GM19238 (cell line): ENCODE measurements around the gene TMEM212.

Source experiments
- DNase-seq: peaks from one replicate; pipeline ENCODE4 v3.0.0; 2011; ENCODE audit warnings: low spot score; ENCODE audit not compliant: insufficient read length

TMEM212 gene

DNA sequence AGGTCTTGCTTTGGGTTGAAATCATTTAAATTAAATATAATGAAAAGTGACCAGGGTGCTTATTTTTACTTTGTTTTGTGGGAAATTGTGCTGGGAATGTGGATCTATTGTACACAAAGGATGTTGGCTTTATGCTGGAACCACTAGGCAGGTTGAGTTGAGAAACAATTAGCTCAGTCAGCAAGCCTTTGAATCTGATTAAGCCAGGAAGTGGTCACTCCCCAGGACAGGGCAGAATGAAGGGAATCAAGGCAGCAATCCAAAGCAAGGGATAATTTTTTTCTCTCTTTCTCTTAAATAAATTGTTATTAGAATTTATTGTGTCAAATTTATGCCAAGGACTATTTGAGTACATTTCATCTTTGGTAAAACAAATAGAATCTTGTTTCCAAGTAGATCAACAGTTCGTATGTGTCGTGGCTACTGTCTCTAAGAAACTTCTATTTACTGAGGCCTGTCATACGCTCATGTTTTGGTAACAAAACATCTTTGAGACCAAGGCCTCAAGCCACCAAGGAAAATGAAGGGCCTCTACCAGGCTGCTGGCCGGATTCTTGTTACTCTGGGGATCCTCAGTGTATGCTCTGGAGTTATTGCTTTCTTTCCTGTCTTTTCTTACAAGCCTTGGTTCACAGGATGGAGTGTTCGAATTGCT is at the start of gene TMEM212:
Gene TMEM212, plus strand, starts transcription at position 486 of the 655 bp plus-strand sequence. Its CDS starts 35 bp downstream, at position 521.
- no peak for DNase-seq

DNA sequence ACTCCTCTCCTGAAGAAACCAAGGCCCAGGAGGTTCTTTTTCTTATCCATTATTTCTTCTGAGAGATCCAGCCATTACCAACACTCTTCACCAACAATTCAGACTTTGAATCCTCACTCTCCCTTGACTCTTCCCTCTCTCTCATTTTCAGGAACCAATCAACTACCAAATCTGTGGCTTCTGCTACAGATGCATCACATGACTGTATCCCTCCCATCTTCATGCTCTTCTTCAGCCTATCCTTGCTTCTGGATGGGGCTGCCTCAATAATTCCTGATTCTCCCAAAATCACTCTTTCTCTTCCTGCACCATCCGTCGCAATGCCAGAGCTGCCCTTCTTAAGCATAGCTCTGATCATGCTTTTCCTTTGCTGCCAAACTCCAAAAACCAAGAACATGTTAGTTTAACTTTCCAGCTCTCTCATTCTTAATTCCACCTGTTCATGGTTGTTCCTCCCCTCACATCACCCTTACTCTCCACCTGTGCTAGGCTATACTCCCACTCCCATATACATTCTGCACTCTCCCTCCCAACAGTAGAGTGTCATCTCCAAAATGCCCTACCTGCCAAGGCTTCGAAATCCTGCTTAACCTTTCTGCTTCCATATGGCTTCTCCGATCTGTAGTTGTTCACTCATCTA is 46.4 kb upstream of the TMEM212 start:
- DNase-seq: no peak

DNA sequence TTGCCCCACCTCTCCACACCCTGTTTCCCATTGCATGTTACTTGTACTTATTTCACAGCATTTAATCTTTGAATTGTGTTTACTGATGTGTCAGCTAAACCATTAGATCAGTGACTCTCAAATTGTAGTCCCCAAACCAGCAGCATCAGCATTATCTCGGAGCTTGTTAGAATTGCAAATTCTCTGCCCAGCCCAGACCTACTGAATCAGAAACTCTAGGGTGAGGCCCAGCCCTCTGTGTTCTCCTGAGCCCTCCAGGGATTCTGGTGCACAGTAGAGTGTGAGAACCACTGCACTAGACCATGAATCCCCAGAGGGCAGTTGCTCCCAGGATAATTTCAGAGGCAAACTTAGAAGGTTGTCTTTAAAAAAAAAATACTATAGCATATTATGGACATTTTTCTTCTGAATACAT is 45.9 kb upstream of the TMEM212 start:
- no peak for DNase-seq

DNA sequence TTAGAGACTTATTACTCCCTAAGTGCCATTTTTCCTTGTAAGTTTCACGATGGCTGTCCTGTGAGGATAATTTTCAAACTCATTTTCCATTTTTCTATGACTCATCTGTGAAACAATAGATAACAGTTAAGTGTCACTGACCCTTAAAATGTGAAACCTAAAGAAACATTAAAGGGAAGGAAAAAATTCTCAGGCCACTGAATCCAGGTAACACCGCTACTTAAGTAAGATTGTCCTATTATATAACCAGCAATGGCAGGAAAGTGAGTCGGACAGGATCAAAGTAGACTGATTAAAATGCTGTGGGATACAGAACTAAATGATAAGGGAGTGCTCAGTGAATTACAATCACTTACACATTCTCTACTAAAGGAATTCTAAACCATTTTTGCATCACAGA is 45.3 kb upstream of the TMEM212 start:
- DNase-seq: no peak

DNA sequence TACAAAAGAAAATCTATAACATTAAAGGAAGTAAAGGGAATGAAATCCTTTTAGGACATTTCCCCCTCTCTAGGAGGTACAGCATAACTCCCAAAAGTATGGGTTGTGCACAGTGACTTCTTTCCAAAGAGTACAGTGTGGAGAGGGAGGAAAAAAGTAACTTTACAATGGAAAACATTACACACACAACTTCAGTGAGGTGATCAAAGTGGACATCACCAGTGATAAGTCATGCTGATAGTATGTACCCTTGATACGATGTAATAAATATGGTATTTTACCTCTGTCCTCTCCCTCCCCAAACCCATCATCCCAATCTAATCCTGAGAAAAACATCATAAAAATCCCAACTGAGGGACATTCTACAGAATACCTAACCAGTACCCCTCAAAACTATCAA is 43.6 kb upstream of the TMEM212 start:
- no peak for DNase-seq

DNA sequence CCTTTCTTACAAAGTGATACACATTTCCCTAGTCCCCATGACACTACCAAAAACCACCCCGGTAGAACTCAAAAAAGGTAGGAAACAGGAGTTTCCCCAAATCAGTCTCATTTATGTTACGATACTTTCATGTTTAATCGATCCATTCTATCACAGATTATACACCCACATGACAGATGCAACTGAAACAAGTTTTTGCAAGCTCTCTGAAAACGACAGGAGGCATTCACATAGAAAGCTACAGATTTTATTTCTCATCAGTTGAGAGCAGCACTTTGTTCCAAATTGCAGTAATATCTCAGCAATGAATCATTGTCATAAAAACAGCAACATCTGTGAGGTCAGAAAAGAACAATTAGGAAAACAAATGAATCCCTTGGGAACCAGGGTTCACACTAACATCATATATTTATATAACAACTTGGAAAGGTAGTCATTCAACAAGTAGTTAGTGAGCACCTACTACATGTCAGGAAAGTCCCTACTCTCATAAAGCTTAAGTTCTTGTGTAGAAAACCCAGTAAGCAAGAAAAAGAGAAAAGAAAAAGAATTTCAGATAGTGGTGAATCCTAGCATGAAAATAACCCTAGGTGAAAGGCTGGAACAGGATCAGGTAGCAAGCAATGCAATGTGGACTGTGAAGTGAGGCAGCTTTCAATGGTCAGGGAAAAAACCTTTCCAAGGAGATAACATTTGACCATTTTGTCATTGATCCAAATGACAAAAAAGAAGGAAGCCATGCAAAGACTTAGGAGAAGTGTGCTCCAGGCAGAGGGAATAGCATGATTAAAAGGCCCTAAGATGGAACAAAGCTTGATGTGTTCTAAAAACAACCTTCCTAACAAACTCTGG is 41.2 kb upstream of the TMEM212 start:
- no peak for DNase-seq

DNA sequence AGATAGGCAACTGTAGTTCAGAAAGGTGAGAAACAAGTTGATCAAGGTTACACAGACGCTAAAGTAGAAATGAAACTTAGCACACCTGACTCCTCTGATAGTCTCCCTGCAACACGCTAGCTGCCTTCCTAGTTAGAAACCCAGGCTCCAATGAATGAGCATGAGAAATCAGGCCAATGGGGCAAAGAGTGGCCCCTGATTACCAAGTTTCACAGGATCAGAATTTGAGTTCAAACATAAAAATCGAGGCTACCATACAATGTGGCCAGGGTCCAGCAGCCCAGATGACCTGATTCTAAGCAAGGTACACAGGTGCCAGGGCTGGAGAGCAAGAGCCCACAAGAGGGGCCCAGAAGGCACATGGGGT is 40.6 kb upstream of the TMEM212 start:
- DNase-seq: no peak

DNA sequence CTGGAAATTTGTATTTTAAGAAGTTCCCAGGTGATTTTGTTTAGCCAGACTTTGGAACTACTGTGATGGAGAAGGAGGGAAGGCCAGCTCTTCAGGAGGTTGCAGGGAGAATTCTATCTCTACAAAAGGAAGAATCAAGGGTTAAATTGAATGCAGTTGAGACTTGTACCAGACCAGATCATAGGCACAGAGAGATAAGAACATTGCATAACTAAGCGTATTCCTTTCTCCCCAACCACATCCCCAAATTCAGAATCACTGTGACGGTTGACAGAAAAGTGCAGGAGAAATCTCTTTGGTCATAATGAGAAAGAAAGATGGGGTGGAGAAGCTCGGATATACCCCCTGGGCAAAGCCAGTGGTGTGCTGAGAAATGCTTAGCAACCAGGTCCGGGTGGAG is 40.1 kb upstream of the TMEM212 start:
- no peak for DNase-seq

DNA sequence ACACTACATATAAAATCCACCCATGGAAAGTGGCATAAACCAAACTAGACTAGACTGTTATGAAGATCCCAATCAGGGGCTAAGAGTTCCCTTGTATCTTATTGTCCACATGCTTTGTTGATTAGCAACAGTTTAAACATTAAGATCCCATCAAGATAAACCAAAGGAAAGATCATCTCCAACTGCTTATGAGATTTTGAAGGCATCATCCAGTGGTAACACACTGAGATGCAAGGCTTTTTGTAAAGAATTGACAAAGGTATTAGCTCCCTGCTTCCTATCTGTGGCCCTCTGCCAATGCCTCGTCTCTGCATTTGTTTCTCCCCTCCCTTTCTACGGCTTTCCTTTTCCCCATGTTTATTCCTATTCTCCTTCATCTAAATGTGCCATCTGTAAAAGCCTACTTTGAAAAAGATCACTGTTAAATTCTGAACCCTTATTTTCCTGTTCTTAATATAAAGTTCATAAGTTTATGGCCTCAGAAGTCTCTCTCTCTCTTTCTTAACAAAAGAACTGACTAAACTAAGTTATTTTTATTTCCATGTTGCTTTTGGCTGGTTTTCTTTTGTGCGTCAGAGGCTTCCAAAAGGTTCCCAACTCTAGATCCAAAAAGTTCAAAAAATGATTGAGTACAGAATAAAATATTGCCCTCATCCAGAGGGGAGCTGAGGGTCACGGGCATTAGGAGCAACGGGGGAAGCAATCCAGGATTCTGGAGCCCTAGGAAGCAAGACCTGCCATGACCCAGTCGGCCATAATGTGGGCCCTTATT is 38.3 kb upstream of the TMEM212 start:
- DNase-seq: no peak

DNA sequence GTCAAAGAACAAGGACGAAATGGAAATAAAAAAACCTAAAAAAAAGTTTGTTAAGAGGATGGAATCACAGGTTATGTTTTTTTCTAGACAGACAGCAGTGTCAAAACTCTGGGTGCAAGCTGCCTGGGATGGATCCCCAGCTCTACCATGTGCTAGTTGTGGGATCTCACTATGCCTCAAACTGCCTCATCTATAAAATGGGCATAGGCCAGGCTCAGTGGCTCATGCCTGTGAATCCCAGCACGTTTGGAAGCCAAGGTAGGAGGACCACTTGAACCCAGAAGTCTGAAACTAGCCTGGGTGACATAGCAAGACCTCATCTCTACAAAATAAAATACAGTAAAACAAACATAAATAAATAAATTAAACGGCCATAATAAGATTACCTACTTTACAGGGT is 37.5 kb upstream of the TMEM212 start:
- no peak for DNase-seq

DNA sequence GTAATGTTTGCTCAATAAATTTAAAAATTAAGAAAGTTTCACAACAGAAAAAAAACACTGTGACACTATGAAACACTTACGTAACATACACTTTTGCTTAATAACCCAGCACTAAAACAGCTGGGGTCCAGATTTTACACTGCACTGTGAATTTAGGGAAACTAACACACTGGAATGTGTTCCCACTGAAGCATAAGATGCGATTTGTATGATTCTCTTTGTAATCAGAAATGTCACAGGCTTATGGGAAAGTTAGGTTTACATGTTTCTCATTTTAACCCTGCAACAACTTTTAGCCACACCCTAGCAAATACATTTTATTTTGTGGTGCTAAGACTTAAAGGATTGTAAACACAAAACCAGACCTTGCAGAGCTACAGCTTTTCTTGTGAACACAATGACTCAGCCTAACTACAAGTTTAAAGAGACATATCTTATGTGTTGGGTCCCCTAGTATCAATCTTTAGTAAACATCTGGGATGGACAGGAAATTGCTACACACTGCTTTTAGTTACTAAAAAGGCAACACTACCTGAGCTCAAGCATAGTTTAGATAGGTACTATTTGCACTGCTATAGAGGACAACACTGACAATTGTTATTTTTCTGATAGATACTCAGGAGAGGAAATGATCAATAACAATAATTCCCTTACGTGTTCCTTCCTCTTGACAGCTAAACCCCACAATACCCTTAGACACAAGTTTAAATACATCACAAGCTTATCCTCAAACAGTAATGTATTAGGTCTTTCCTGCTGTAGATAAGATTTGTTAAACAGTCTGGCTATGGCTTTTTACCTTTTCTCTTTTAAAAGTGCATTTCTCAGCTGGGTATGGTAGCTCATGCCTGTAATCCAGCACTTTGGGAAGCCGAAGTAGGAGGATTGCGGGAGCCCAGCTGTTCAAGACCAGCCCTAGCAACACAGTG is 36.7 kb upstream of the TMEM212 start:
- DNase-seq: no peak

DNA sequence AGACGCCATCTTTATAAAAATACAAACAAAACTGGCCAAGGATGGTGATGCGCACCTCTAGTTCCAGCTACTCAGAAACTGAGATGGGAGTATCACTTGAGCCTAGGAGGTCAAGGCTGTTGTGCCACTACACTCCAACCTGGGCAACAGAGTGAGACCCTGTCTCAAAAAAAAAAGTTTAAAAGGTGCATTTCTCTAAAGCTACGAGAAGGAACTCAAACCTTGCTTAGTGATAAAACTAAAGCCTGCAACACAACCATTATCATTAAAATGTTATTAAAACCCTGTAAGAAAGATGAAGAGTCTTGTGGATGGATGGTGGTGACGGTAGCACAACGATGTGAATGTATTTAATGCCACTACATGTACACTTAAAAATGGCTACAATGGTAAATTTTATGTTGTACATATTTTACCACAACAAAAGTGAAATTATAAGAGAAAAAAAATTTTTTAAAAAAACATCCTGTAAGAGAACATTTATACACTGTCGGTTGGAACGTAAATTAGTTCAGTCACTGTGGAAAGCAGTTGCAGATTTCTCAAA is 35.9 kb upstream of the TMEM212 start:
- DNase-seq: no peak

DNA sequence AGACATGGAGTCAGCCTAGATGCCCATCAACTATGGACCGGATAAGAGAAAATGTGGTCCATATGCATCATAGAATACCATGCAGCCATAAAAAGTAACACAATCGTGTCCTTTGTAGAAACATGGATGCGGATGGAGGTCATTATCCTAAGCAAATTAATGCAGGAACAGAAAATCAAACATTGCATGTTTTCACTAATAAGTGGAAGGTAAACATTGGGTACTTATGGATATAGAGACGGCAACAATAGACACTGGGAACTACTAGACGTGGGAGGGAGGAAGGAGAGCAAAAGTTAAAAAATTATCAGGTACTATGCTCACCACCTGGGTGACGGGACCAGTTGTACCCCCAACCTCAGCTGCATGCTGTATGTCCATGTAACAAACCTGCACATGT is 35.3 kb upstream of the TMEM212 start:
- no peak for DNase-seq

DNA sequence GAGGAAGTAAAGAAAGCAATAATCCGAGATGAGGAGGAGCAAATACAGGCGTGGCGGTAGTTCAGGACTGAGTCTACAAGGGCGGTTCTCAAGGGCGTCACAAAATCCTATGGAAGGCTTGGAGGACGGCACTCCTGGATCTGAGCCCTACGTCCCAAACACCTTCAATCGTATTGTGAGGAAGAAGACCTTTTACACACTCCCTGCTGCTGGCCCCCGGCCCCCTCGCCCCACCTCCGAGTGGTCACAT is 33.6 kb upstream of the TMEM212 start:
- DNase-seq: no peak

DNA sequence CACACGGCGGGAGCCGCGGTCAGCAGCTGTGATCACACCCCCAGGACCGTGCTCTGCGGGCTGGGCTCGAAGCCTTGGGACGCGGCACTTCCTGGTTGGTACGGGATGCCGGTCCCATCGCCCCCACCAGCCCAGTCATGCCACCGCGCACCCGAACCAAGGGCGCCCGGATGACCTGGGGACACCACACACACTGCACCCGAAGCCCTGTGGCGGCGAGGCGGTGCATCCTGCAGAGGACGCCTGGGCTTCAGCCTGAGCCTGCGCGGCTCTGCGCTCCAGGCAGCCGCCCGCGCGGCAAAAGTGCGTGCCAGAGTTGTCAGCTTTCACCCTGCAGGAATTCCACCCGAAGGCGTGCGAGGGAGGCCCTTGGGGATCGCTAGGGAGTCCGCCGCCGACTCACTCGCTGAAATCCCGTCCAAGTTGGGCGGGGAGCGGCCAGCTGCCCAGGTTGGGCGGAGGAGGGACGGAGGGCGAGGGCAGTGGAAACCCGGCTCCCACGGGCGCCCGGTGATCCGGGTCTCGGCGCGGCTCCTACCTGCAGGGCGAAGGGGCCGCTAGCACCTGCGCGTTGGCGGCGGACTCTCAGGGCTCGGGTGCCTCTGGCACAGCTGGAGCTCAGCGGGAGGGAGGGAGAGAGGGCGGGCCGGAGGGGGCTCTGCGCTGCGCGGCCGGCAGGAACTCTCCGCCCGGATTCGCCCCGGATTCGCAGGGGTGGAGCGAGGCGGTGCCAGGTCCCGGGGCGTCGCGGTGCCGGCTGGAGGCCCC is 33.1 kb upstream of the TMEM212 start, which contains the start of gene PLD1:
Gene PLD1, minus strand, starts transcription at position 623 of the 768 bp plus-strand sequence. CDS start 72,432 bp downstream, outside the sequence.
- DNase-seq: peak; percentile 51

DNA sequence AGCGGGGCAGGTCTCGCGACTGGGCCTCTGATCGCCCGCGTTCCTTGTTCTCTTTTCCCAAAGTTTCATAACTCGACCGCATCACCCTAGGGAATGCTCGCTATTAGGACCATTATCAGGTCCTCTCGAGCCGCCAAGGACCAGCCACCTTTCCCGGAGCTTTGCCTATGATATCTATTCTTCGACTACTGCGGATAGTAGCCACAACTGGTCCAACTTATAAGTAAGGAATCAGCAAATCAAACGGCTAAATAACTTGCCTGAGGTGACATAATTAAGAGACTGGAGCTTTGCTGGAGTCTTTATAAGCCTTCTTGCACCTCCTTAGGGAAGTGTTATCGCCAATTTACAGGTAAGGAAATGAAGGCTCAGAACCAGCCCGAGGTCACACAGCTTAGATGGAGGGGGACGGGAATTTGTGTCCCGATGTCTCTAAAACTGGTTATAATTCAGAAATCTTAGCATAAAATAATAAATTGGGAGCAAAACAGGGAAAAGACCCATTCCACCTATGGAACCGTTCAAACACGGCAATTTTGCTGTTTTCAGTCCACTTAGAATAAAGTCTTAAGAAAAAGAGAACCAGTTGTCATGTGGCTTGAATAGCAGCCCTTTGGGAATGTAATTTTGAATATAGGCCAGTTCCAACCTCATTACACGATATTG is 32.4 kb upstream of the TMEM212 start:
- DNase-seq: no peak

DNA sequence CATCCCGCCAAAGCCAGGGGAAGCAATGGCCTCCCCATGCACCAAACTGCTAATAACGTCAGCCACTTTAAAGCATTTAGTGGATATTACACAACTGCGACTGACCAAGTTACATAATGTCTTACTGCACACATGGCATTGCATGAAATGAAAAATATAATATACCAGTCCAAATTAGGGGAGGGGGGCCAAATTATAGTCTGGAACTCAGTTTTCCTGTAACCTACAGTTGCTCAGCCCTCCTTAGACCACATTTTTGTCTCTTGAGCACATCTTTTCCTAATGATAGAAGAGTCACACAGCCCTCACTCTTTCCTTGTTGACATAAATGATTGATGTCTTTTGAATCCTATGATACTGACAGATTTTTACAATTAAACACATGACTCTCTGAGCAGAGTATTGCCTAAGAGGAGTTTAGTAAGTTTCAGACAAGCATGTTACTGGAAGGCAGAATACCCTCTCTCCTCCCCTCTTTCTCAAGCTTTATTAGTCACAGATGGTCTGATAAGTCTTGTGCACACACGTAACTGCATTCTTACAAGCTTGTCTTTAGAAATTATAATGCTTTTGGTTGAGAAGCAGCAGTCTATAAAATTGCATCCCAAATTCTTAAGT is 31.7 kb upstream of the TMEM212 start:
- DNase-seq: no peak

DNA sequence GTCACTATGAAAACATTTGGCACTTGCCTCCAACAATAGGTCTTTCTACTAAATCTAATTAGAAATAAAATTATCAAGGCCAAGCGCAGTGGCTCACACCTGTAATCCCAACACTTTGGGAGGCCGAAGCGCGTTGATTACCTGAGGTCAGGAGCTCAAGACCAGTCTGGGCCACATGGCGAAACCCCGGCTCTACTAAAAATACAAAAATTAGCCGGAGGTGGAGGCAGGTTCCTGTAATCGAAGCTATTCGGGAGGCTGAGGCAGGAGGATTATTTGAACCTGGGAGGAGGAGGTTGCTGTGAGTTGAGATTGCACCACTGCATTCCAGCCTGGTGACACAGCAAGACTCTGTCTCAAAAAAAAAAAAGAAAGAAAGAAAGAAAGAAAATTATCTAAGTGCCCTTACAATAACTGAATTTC is 31.2 kb upstream of the TMEM212 start:
- DNase-seq: no peak

DNA sequence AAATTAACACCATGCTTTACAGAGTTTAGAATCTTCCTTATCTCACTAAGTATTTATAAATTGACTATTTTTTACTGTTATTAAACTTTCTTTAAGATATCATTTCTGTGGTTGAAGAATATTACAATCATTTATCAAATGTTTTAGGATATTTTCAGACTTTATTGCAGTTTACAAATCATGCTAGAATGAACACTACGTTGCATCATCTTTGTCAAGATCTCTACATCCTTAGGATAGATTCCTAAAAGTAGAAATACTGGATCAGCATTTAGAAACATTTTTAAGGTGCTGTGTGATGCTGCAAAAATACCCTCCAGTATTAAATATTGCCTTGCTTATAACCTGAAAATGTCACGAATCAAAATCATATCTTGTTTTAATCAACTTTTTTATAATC is 30.3 kb upstream of the TMEM212 start:
- no peak for DNase-seq
